ENCODE results near the gene TXNDC16. TPM values are rescaled to one million over a fixed set of nuclear protein-coding genes. Genes with fewer than 3 reads are reported as not detected.

The TXNDC16 gene
- total RNA-seq, 1 experiment from 2014 or later: 13.2 TPM

- Histone ChIP-seq H2BK20ac (ENCODE audit: low read depth, low read length, poor library complexity, severe bottlenecking) (no peak overlapping the region), H4K20me1 (ENCODE audit: control insufficient read depth, insufficient read depth, insufficient read length) (no peaks in the 10 kb centered on the region), H3K4ac (ENCODE audit: low read depth, low read length) (no peak overlapping the region), H3K14ac (ENCODE audit: insufficient read depth, low read length) (no peak overlapping the region), H3T11ph (ENCODE audit: low read length) (no peak overlapping the region), H3K9ac (ENCODE audit: extremely low read depth, insufficient read length, low read length) (no peak overlapping the region), H2AFZ (ENCODE audit: low read length) (no peak overlapping the region), H3K9me3 (ENCODE audit: control insufficient read depth, low read depth, low read length) (no peaks in the 10 kb centered on the region), H3K18ac (ENCODE audit: insufficient read length, low read depth, low read length) (no peak overlapping the region), H2BK120ac (ENCODE audit: low read depth, low read length, poor library complexity, severe bottlenecking) (no peak overlapping the region), H3K56ac (ENCODE audit: insufficient read length, low read depth, low read length) (no peak overlapping the region), H4K91ac (ENCODE audit: insufficient read length, low read depth, low read length) (no peak overlapping the region), H3K23me2 (ENCODE audit: insufficient read length, low read depth, low read length, poor library complexity, severe bottlenecking) (no peaks in the 10 kb centered on the region), H3K27ac (ENCODE audit: insufficient read length, low read depth, low read length) (no peak overlapping the region), H4K5ac (ENCODE audit: insufficient read length, low read depth, low read length) (no peak overlapping the region), H3K27me3 (ENCODE audit: insufficient read depth, low read length) (no peaks in the 10 kb centered on the region), H4K8ac (replicated peaks; ENCODE audit: insufficient read length, low read depth, low read length) (no peak overlapping the region), H2BK5ac (ENCODE audit: insufficient read length, low read length) (no peak overlapping the region), H2BK12ac (ENCODE audit: insufficient read length, low read depth, low read length) (no peak overlapping the region), H2BK15ac (ENCODE audit: low read depth, low read length) (no peak overlapping the region), H3K79me2 (ENCODE audit: insufficient read depth, low read length) (no peaks in the 10 kb centered on the region), H3K4me1 (ENCODE audit: insufficient read depth, low read length) (no peaks in the 10 kb centered on the region), H2AK5ac (ENCODE audit: insufficient read length, low read length) (no peak overlapping the region), H3K23ac (ENCODE audit: insufficient read length, low read depth, low read length) (no peak overlapping the region), H3K4me2 (ENCODE audit: insufficient read depth, insufficient read length, low read length) (no peak overlapping the region), H3K79me1 (ENCODE audit: insufficient read depth, low read depth, low read length, poor library complexity, severe bottlenecking) (no peaks in the 10 kb centered on the region)
- Mint-ChIP-seq H3K4me1 (peaks cover 5 to 14% of the 10 kb centered on the region in 2 experiments; a peak in 3 of 4 replicates), H3K9me3 (no peaks in the 10 kb centered on the region; a peak in 2 of 5 replicates), H3K4me3 (no peak overlapping the region), H3K36me3 (ENCODE audit: insufficient read depth in 1 of 3, low read depth in 3 of 3) (peaks cover 1 to 7% (median 5%) of the 10 kb centered on the region in 3 experiments; a peak in 5 of 7 replicates), H3K27ac (no peak overlapping the region), H3K27me3 (ENCODE audit: low read depth) (no peaks in the 10 kb centered on the region)
- WGBS (ENCODE audit: extremely low coverage, insufficient read length, low lambda C conversion rate): no CpG with 5 or more reads among the region's 1 CpG
- TF ChIP-seq CTCF (conservative IDR thresholded peaks at IDR 0.05): no peak
- DNase-seq: no peak
Measured at GRCh38 chr14:52513249-52513648, 39.1 kb downstream of the TXNDC16 start.

Measured in H9 (cell line).